C4-2B (cell line): ENCODE data around the gene LONRF2.

Source experiments
- ZFX ChIP-seq: fragments of 450-650 bp; IDR thresholded peaks from 2 replicates; pipeline ENCODE4 v1.6.1; 2017
- TF ChIP-seq, protein P1 (sequence below): fragments of 450-650 bp; conservative IDR thresholded peaks from 2 replicates; pipeline ENCODE4 v1.5.1; 2017; ENCODE audit warnings: mild to moderate bottlenecking

DNA sequence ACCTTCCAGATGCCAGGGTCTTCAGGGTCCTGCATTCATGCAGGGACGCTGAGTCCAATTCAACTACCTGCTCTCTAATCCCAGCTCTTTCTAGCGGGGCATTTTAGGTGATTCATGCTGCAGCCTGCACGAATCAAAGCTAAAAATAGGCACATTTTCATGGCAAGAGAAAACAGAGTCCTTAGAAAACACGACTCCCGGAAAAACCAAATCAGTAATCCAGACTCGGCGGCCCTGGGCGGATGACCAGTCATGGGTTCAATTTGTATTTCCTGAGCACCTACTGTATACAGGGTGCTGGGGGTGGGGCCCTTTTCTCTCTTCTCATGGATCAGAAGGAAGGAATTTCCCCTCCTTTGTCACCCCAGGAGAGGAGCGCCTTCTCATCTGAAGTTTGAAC lies 64.4 kb downstream of the LONRF2 start:
- TF ChIP-seq, protein P1, sequence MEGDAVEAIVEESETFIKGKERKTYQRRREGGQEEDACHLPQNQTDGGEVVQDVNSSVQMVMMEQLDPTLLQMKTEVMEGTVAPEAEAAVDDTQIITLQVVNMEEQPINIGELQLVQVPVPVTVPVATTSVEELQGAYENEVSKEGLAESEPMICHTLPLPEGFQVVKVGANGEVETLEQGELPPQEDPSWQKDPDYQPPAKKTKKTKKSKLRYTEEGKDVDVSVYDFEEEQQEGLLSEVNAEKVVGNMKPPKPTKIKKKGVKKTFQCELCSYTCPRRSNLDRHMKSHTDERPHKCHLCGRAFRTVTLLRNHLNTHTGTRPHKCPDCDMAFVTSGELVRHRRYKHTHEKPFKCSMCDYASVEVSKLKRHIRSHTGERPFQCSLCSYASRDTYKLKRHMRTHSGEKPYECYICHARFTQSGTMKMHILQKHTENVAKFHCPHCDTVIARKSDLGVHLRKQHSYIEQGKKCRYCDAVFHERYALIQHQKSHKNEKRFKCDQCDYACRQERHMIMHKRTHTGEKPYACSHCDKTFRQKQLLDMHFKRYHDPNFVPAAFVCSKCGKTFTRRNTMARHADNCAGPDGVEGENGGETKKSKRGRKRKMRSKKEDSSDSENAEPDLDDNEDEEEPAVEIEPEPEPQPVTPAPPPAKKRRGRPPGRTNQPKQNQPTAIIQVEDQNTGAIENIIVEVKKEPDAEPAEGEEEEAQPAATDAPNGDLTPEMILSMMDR = no peak
- TF ChIP-seq ZFX = no peak
